HG03565 (cell line): ENCODE measurements around the gene SDK1.

Experiments used
- ATAC-seq: cut with Tn5 transposase; IDR thresholded peaks from one replicate; pipeline ENCODE4 v1.9.1; 2021; ENCODE audit warnings: mild to moderate bottlenecking, moderate library complexity; ENCODE audit not compliant: unreplicated experiment

SDK1 gene

GRCh38 chr7:4137552-4137951 lies 836.5 kb downstream of the SDK1 start:
- no peak for ATAC-seq

GRCh38 chr7:4138866-4139265 lies 837.8 kb downstream of the SDK1 start:
- ATAC-seq, result no peak

- ATAC-seq, result no peak
Observed at GRCh38 chr7:4139656-4140625, 838.9 kb downstream of the SDK1 start.

- ATAC-seq, result no peak
Observed at GRCh38 chr7:4140933-4141332, 839.9 kb downstream of the SDK1 start.

- ATAC-seq, result no peak
Observed at GRCh38 chr7:4143006-4143405, 842.0 kb downstream of the SDK1 start.

- ATAC-seq, result no peak
Observed at GRCh38 chr7:4143511-4144171, 842.6 kb downstream of the SDK1 start.

GRCh38 chr7:4144172-4144701 lies 843.2 kb downstream of the SDK1 start:
- no peak for ATAC-seq

GRCh38 chr7:4144811-4145510 lies 843.9 kb downstream of the SDK1 start:
- no peak for ATAC-seq

- ATAC-seq, result no peak
Observed at GRCh38 chr7:4145576-4145975, 844.5 kb downstream of the SDK1 start.

GRCh38 chr7:4147926-4148620 lies 847.0 kb downstream of the SDK1 start:
- no peak for ATAC-seq

- no peak for ATAC-seq
Observed at GRCh38 chr7:4149236-4149635, 848.2 kb downstream of the SDK1 start.

GRCh38 chr7:4149645-4150044 lies 848.6 kb downstream of the SDK1 start:
- no peak for ATAC-seq

GRCh38 chr7:4150731-4151130 lies 849.7 kb downstream of the SDK1 start:
- ATAC-seq, result no peak

- ATAC-seq, result no peak
Observed at GRCh38 chr7:4151524-4151923, 850.5 kb downstream of the SDK1 start.

GRCh38 chr7:4151926-4152549 lies 851.0 kb downstream of the SDK1 start:
- ATAC-seq, result no peak

- ATAC-seq, result no peak
Observed at GRCh38 chr7:4154882-4155535, 854.0 kb downstream of the SDK1 start.

- no peak for ATAC-seq
Observed at GRCh38 chr7:4156190-4156589, 855.1 kb downstream of the SDK1 start.

GRCh38 chr7:4157651-4158050 lies 856.6 kb downstream of the SDK1 start:
- ATAC-seq, result no peak

- ATAC-seq, result no peak
Observed at GRCh38 chr7:4158441-4159153, 857.5 kb downstream of the SDK1 start.
